ENCODE measurements around the gene OSBP.

The OSBP gene

DNA sequence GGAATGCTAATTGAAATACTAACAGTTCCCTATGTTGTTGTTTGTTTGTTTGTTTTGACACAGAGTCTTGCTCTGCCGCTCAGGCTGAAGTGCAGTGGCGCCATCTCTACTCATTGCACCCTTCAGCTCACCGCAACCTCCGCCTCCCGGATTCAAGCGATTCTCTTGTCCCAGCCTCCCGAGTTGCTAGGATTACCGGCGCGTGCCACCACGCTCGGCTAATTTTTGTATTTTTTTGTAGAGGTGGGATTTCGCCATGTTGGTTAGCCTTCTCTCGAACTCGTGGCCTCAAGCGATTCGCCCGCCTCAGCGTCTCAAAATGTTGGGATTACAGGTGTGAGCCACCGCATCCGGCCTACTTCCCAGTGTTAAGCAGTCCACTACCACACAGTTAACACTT lies 62.3 kb downstream of the OSBP start:
- no peak for DNase-seq
- Histone ChIP-seq H3K4me2 (ENCODE audit: insufficient read depth, low read length) (no peak overlapping the region), H3K36me3 (ENCODE audit: insufficient read depth, low read length) (no peaks in the 10 kb centered on the region), H3K79me2 (ENCODE audit: insufficient read depth, low read length) (no peaks in the 10 kb centered on the region), H3K27ac (ENCODE audit: low read length) (no peak overlapping the region), H2AFZ (ENCODE audit: low read depth, low read length) (no peak overlapping the region), H3K27me3 (ENCODE audit: insufficient read depth, low read length, poor library complexity) (no peaks in the 10 kb centered on the region), H4K20me1 (ENCODE audit: insufficient read depth, low read length) (no peaks in the 10 kb centered on the region), H3K9me3 (ENCODE audit: insufficient read depth, low read length, severe bottlenecking) (no peaks in the 10 kb centered on the region), H3K4me3 (ENCODE audit: low read depth in 1 of 2, low read length in 2 of 2) (no peak overlapping the region), H3K4me1 (ENCODE audit: insufficient read depth, low read length) (peaks cover 42% of the 10 kb centered on the region), H3K9ac (ENCODE audit: low read depth, low read length) (no peak overlapping the region)
- ATAC-seq (ENCODE audit: insufficient read depth, low read depth), result no peak
- no peak for TF ChIP-seq CTCF (IDR thresholded peaks at IDR 0.05; ENCODE audit: borderline replicate concordance, extremely low read depth, low read length, poor library complexity, severe bottlenecking)
- TF ChIP-seq EZH2 (IDR thresholded peaks at IDR 0.05; ENCODE audit: borderline replicate concordance, low read depth, low read length, severe bottlenecking), result no peak

GRCh38 chr11:59552844-59553243 lies 62.7 kb downstream of the OSBP start:
- TF ChIP-seq CTCF (IDR thresholded peaks at IDR 0.05; ENCODE audit: borderline replicate concordance, extremely low read depth, low read length, poor library complexity, severe bottlenecking) (no peak), EZH2 (IDR thresholded peaks at IDR 0.05; ENCODE audit: borderline replicate concordance, low read depth, low read length, severe bottlenecking) (no peak)
- DNase-seq, result no peak
- H3K36me3 ChIP-seq (ENCODE audit: insufficient read depth, low read length), result no peaks in the 10 kb centered on the region
- H3K9me3 ChIP-seq (ENCODE audit: insufficient read depth, low read length, severe bottlenecking), result no peaks in the 10 kb centered on the region
- H3K4me1 ChIP-seq (ENCODE audit: insufficient read depth, low read length), result peaks cover 47% of the 10 kb centered on the region
- no peak overlapping the region for H3K4me2 ChIP-seq (ENCODE audit: insufficient read depth, low read length)
- H3K9ac ChIP-seq (ENCODE audit: low read depth, low read length), result no peak overlapping the region
- no peak overlapping the region for H3K27ac ChIP-seq (ENCODE audit: low read length)
- no peak overlapping the region for H3K4me3 ChIP-seq (ENCODE audit: low read depth in 1 of 2, low read length in 2 of 2)
- no peaks in the 10 kb centered on the region for H3K79me2 ChIP-seq (ENCODE audit: insufficient read depth, low read length)
- ATAC-seq (ENCODE audit: insufficient read depth, low read depth), result no peak
- no peaks in the 10 kb centered on the region for H4K20me1 ChIP-seq (ENCODE audit: insufficient read depth, low read length)
- no peaks in the 10 kb centered on the region for H3K27me3 ChIP-seq (ENCODE audit: insufficient read depth, low read length, poor library complexity)
- no peak overlapping the region for H2AFZ ChIP-seq (ENCODE audit: low read depth, low read length)

DNA sequence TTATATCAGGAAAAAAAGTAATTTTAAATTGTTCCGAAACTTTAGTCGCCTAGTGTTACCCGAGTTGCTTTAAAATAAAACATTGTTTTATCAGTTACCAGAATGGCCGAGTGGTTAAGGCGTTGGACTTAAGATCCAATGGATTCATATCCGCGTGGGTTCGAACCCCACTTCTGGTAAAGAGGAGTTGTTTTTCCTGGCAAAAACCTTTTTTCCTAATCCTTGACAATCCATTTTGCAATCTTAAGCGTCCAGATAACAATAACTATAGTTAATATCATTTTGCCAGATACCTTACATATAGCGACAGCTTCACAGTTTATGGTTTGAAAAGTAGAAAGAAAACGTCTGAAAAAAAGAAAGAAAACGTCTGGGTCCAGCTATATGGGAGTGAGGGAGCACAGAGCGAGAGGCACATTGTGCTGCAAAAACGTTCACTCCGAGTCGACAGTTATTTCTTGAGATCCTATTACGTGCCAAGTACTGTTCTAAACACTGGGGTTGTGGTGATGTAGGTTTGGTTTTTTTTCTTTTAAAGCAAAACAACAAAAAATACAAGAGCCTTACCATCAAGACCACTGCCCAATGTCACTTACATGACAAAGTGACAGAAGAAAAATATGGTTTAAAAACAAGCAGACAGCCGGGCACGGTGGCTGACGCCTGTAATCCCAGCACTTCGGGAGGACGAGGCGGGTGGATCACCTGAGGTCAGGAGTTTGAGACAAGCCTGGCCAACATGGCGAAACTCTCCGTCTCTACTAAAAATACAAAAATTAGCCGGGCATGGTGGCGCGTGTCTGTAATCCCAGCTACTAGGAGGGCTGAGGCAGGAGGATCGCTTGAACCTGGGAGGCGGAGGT lies 63.7 kb downstream of the OSBP start:
- no peak for ATAC-seq (ENCODE audit: insufficient read depth, low read depth)
- TF ChIP-seq EZH2 (IDR thresholded peaks at IDR 0.05; ENCODE audit: borderline replicate concordance, low read depth, low read length, severe bottlenecking), result no peak
- TF ChIP-seq CTCF (IDR thresholded peaks at IDR 0.05; ENCODE audit: borderline replicate concordance, extremely low read depth, low read length, poor library complexity, severe bottlenecking), result no peak
- Histone ChIP-seq H3K79me2 (ENCODE audit: insufficient read depth, low read length) (no peaks in the 10 kb centered on the region), H3K4me1 (ENCODE audit: insufficient read depth, low read length) (peaks cover 50% of the 10 kb centered on the region), H3K9me3 (ENCODE audit: insufficient read depth, low read length, severe bottlenecking) (no peaks in the 10 kb centered on the region), H4K20me1 (ENCODE audit: insufficient read depth, low read length) (no peaks in the 10 kb centered on the region), H3K36me3 (ENCODE audit: insufficient read depth, low read length) (no peaks in the 10 kb centered on the region), H3K4me2 (ENCODE audit: insufficient read depth, low read length) (peak overlapping the region; percentile 78), H3K27ac (ENCODE audit: low read length) (peak overlapping the region; percentile 96), H3K27me3 (ENCODE audit: insufficient read depth, low read length, poor library complexity) (no peaks in the 10 kb centered on the region), H2AFZ (ENCODE audit: low read depth, low read length) (peak overlapping the region; percentile 90; the same call in 1 of the 2 replicates), H3K4me3 (ENCODE audit: low read depth in 1 of 2, low read length in 2 of 2) (peak overlapping the region; percentile 66 to 85; a peak in 3 of 4 replicates), H3K9ac (ENCODE audit: low read depth, low read length) (peak overlapping the region; percentile 74)
- peak; percentile 36 for DNase-seq

Data from DND-41 (cell line).